Liver (tissue), 9 donors: Measurements from ENCODE around the gene KDM1B. TPM values are rescaled to one million over a fixed set of nuclear protein-coding genes. Genes with fewer than 3 reads are reported as not detected.

ENCODE experiments used
- DNase-seq: peaks from one replicate; pipeline ENCODE4 v3.0.0-alpha.2; 2017; ENCODE audit warnings: low spot score
- H3K27ac ChIP-seq, 2 donors: one replicate each; pipeline ENCODE4 v1.7.0; 2013; ENCODE audit warnings: inconsistent platforms in 2 of 2, low read length in 2 of 2, control low read depth in 1 of 2, low read depth in 1 of 2, mild to moderate bottlenecking in 1 of 2
- H3K27me3 ChIP-seq, 4 donors: one replicate each; pipeline versions ENCODE4 v1.6.1 to v1.7.0; 2013; ENCODE audit warnings: low read length in 3 of 4, inconsistent platforms in 1 of 4, mild to moderate bottlenecking in 1 of 4, moderate library complexity in 1 of 4; ENCODE audit not compliant: control insufficient read depth in 4 of 4, insufficient read depth in 4 of 4
- H3K36me3 ChIP-seq, 4 donors: one replicate each; pipeline versions ENCODE4 v1.6.1 to v1.7.0; 2013; ENCODE audit warnings: low read length in 3 of 4, mild to moderate bottlenecking in 3 of 4, low read depth in 1 of 4, moderate library complexity in 1 of 4; ENCODE audit not compliant: control insufficient read depth in 4 of 4, insufficient read depth in 3 of 4
- H3K4me1 ChIP-seq, 4 donors: one replicate each; pipeline versions ENCODE4 v1.6.1 to v1.7.0; 2013; ENCODE audit warnings: low read length in 3 of 4, mild to moderate bottlenecking in 3 of 4, moderate library complexity in 1 of 4; ENCODE audit not compliant: control insufficient read depth in 4 of 4, insufficient read depth in 4 of 4
- H3K4me3 ChIP-seq, 3 donors: one replicate each; pipeline versions ENCODE4 v1.6.1 to v1.7.0; 2013; ENCODE audit warnings: low read length in 3 of 3, control low read depth in 1 of 3, low read depth in 1 of 3, mild to moderate bottlenecking in 1 of 3
- H3K9ac ChIP-seq, 2 donors: one replicate each; pipeline ENCODE4 v1.7.0; 2013; ENCODE audit warnings: low read length in 2 of 2, mild to moderate bottlenecking in 2 of 2, moderate library complexity in 2 of 2, control low read depth in 1 of 2, low read depth in 1 of 2
- H3K9me3 ChIP-seq, 4 donors: one replicate each; pipeline versions ENCODE4 v1.6.1 to v1.7.0; 2013; ENCODE audit warnings: low read length in 3 of 4; ENCODE audit not compliant: control insufficient read depth in 4 of 4
- EGR1 ChIP-seq, 2 donors: IDR thresholded peaks; 2 replicates each; pipeline ENCODE4 v1.6.1; 2016 to 2018; ENCODE audit warnings: antibody characterized with exemption in 2 of 2, low read depth in 2 of 2
- GABPA ChIP-seq, 2 donors: IDR thresholded peaks in 1 of 2; conservative IDR thresholded peaks in 1 of 2; 2 replicates each; pipeline ENCODE4 v1.6.1; 2016; ENCODE audit warnings: antibody characterized with exemption in 2 of 2, mild to moderate bottlenecking in 1 of 2, moderate library complexity in 1 of 2
- HNF4A ChIP-seq, 2 donors: conservative IDR thresholded peaks; 2 replicates each; pipeline ENCODE4 v1.6.1; 2016; ENCODE audit warnings: antibody characterized with exemption in 2 of 2, mild to moderate bottlenecking in 2 of 2
- HNF4G ChIP-seq: IDR thresholded peaks from 2 replicates; pipeline ENCODE4 v1.6.1; 2016; ENCODE audit warnings: antibody characterized with exemption
- MAX ChIP-seq: IDR thresholded peaks from 2 replicates; pipeline ENCODE4 v1.6.1; 2016; ENCODE audit warnings: antibody characterized with exemption
- NR2F2 ChIP-seq: IDR thresholded peaks from 2 replicates; pipeline ENCODE4 v1.6.1; 2016; ENCODE audit warnings: antibody characterized with exemption
- RAD21 ChIP-seq, 2 donors: IDR thresholded peaks; 2 replicates each; pipeline ENCODE4 v1.6.1; 2016; ENCODE audit warnings: antibody characterized with exemption in 2 of 2, mild to moderate bottlenecking in 2 of 2
- REST ChIP-seq: IDR thresholded peaks from 2 replicates; pipeline ENCODE4 v1.6.1; 2016; ENCODE audit warnings: antibody characterized with exemption, mild to moderate bottlenecking
- RXRA ChIP-seq, 2 donors: IDR thresholded peaks; 2 replicates each; pipeline ENCODE4 v1.6.1; 2017 to 2018; ENCODE audit warnings: antibody characterized with exemption in 2 of 2, mild to moderate bottlenecking in 1 of 2
- SP1 ChIP-seq: IDR thresholded peaks from 2 replicates; pipeline ENCODE4 v1.6.1; 2018; ENCODE audit warnings: antibody characterized with exemption, mild to moderate bottlenecking
- TAF1 ChIP-seq: conservative IDR thresholded peaks from 2 replicates; pipeline ENCODE4 v1.6.1; 2016; ENCODE audit warnings: antibody characterized with exemption, mild to moderate bottlenecking
- YY1 ChIP-seq: IDR thresholded peaks from 2 replicates; pipeline ENCODE4 v1.6.1; 2016; ENCODE audit warnings: antibody characterized with exemption, mild to moderate bottlenecking
- ZBTB33 ChIP-seq: IDR thresholded peaks from 2 replicates; pipeline ENCODE4 v1.6.1; 2016; ENCODE audit warnings: antibody characterized with exemption
- WGBS: extraction: QIAGEN DNeasy Blood & Tissue Kit; methylation state at CpG from one replicate; pipeline ENCODE4 v1.1.7; 2013; 5-methylcytosine and 5-hydroxymethylcytosine counted together
- polyA plus RNA-seq, 2 donors: library from polyadenylated mRNA; stranded (reverse) in 1 of 2; unstranded in 1 of 2; fragments of 200-250 nt in 1 of 2; fragments of >200 nt in 1 of 2; fragmentation: Nextera tagmentation in 1 of 2; extraction: Ambion mirVana in 1 of 2; gene quantifications; one replicate each; pipeline versions ENCODE4 v1.2.1 to v1.2.3, GENCODE V29; 2013 to 2015
- total RNA-seq, 2 donors: library from RNA; depleted of rRNA; stranded (reverse); fragments of >200 nt; gene quantifications; one replicate each; pipeline ENCODE4 v1.2.3, GENCODE V29; 2014
- donor health status: healthy.
- donor health status: healthy.
- donor health status: healthy.
- donor health status: healthy.
- donor health status: healthy.

KDM1B gene
- total and polyA plus RNA-seq, 4 donors, result 1.6 to 10.2 (median 6.7) TPM

- Histone ChIP-seq H3K9ac (peak overlapping the region; percentile 52 to 60), H3K4me1 (peaks cover 7 to 30% (median 12%) of the 10 kb centered on the region in 4 donors), H3K27ac (peak overlapping the region in 1 of 2 donors; percentile 11), H3K27me3 (no peaks in the 10 kb centered on the region), H3K36me3 (peaks cover 0 to 4% (median 1%) of the 10 kb centered on the region in 4 donors), H3K4me3 (peak overlapping the region; percentile 91 to 98 (median 93)), H3K9me3 (no peaks in the 10 kb centered on the region)
- WGBS, result 15% methylated on average over 18 of the region's 18 CpGs
- no peak for TF ChIP-seq SP1
- TF ChIP-seq HNF4A (conservative IDR thresholded peaks at IDR 0.05), result no peak
- TF ChIP-seq EGR1 (IDR thresholded peaks at IDR 0.05; ENCODE audit: low read depth in 2 of 2), result no peak
- DNase-seq, result no peak
These were observed 107.6 kb downstream of the KDM1B start for GRCh38 chr6:18262702-18263417.

- WGBS, result under 1% methylated on average over 50 of the region's 50 CpGs
- H3K9ac ChIP-seq, result peak overlapping the region; percentile 52 to 60
- no peaks in the 10 kb centered on the region for H3K27me3 ChIP-seq
These were observed 108.4 kb downstream of the KDM1B start for GRCh38 chr6:18263418-18264218.

GRCh38 chr6:18264219-18264922 is 109.1 kb downstream of the KDM1B start, which contains the start of gene DEK:
Gene DEK (minus strand): TSS chr6:18264530. CDS start chr6:18263987, 543 bp downstream.
- peaks cover 0 to 3% (median 1%) of the 10 kb centered on the region in 4 donors for H3K36me3 ChIP-seq
- H3K9ac ChIP-seq, result peak within 1 kb of the TSS; percentile 64 to 90
- WGBS, result under 1% methylated on average over 113 of the region's 113 CpGs
- H3K9me3 ChIP-seq, result no peaks in the 10 kb centered on the region
- H3K4me3 ChIP-seq, result peak within 1 kb of the TSS; percentile 91 to 98 (median 93)
- peak within 1 kb of the TSS; percentile 97 to 99 for H3K27ac ChIP-seq
- DNase-seq, result peak; percentile 86
- H3K27me3 ChIP-seq, result no peaks in the 10 kb centered on the region
- peaks cover 7 to 30% (median 12%) of the 10 kb centered on the region in 4 donors for H3K4me1 ChIP-seq
- TF ChIP-seq RAD21 (IDR thresholded peaks at IDR 0.05), result peak in 1 of 2 donors; percentile 21
- no peak for TF ChIP-seq RXRA (IDR thresholded peaks at IDR 0.05)
- TF ChIP-seq GABPA (IDR thresholded peaks at IDR 0.05 in 1 of 2, conservative IDR thresholded peaks at IDR 0.05 in 1 of 2), result no peak
- TF ChIP-seq YY1, result peak; percentile 87
- TF ChIP-seq ZBTB33, result no peak
- no peak for TF ChIP-seq HNF4G
- no peak for TF ChIP-seq NR2F2
- TF ChIP-seq REST, result no peak
- peak; percentile 14 for TF ChIP-seq SP1

More at GRCh38 chr6:18263418-18264218, 108.4 kb downstream of the KDM1B start:
- H3K27ac ChIP-seq, result peak overlapping the region; percentile 97 to 99
- H3K4me3 ChIP-seq, result peak overlapping the region; percentile 91 to 98 (median 93)
- TF ChIP-seq MAX, result peak; percentile 6
- TF ChIP-seq HNF4A (conservative IDR thresholded peaks at IDR 0.05), result no peak
- TF ChIP-seq ZBTB33, result no peak
- TF ChIP-seq TAF1, result no peak
- peaks cover 7 to 30% (median 12%) of the 10 kb centered on the region in 4 donors for H3K4me1 ChIP-seq
- H3K9me3 ChIP-seq, result no peaks in the 10 kb centered on the region
- H3K36me3 ChIP-seq, result peaks cover 0 to 3% (median 1%) of the 10 kb centered on the region in 4 donors
- no peak for DNase-seq
